AG09309 (cell line): ENCODE results near the gene MICAL2.

ENCODE experiments used
- DNase-seq: peaks from one replicate; pipeline ENCODE4 v3.0.0-alpha.2; 2010; ENCODE audit warnings: low read depth
- H3K4me3 ChIP-seq: 2 replicates; pipeline ENCODE4 v1.5.1; 2011; ENCODE audit warnings: mild to moderate bottlenecking, low read depth, low read length, moderate library complexity; ENCODE audit not compliant: control insufficient read depth
- CTCF ChIP-seq: IDR thresholded peaks from 2 replicates; pipeline ENCODE4 v1.5.1; 2011; ENCODE audit warnings: mild to moderate bottlenecking, low read depth, low read length, inconsistent platforms; ENCODE audit not compliant: insufficient read depth, control insufficient read depth; ENCODE audit errors: missing control alignments

Gene MICAL2

GRCh38 chr11:12170501-12170900 lies 60.1 kb downstream of the MICAL2 start:
- H3K4me3 ChIP-seq: no peak overlapping the region
- TF ChIP-seq CTCF: no peak
- no peak for DNase-seq

GRCh38 chr11:12170984-12171383 lies 60.6 kb downstream of the MICAL2 start:
- no peak overlapping the region for H3K4me3 ChIP-seq
- DNase-seq: no peak

GRCh38 chr11:12171921-12172320 lies 61.5 kb downstream of the MICAL2 start:
- no peak for TF ChIP-seq CTCF
- no peak for DNase-seq
- H3K4me3 ChIP-seq: no peak overlapping the region

More at GRCh38 chr11:12170984-12171383, 60.6 kb downstream of the MICAL2 start:
- no peak for TF ChIP-seq CTCF

- H3K4me3 ChIP-seq: no peak overlapping the region
- no peak for TF ChIP-seq CTCF
- no peak for DNase-seq
Observed at GRCh38 chr11:12172493-12173013, 62.2 kb downstream of the MICAL2 start.

- no peak for DNase-seq
- TF ChIP-seq CTCF: no peak
- no peak overlapping the region for H3K4me3 ChIP-seq
Observed at GRCh38 chr11:12173111-12173510, 62.7 kb downstream of the MICAL2 start.

- no peak overlapping the region for H3K4me3 ChIP-seq
- no peak for TF ChIP-seq CTCF
- no peak for DNase-seq
Observed at GRCh38 chr11:12174128-12174476, 63.7 kb downstream of the MICAL2 start.
